Hematopoietic multipotent progenitor cell treated with erythropoietin and hydrocortisone succinate and interleukin-3 and kit ligand, for 8 days (in vitro differentiated cells): ENCODE data around the gene ERLEC1.
"Not testable (repeated sequence)": the region's sequence is repeated elsewhere in the genome, so short reads cannot be mapped to it uniquely, and the experiment has no call there.

Experiments used
- DNase-seq: peaks from one replicate; pipeline ENCODE4 v3.0.0-alpha.2; 2015

Gene ERLEC1

GRCh38 chr2:53786705-53787613, at the start of gene ERLEC1, which contains the start of gene ASB3:
Gene ERLEC1 (plus strand): TSS chr2:53787044. CDS start chr2:53787211, 167 bp downstream.
Gene ASB3 (minus strand): TSS chr2:53786953. CDS start chr2:53765572, 21,381 bp downstream.
- peak; percentile 87 for DNase-seq

- DNase-seq = no peak
Observed at GRCh38 chr2:53737091-53737490, 49.8 kb upstream of the ERLEC1 start.

- DNase-seq = no peak
Observed at GRCh38 chr2:53739032-53739431, 47.8 kb upstream of the ERLEC1 start.

GRCh38 chr2:53740170-53740569, 46.7 kb upstream of the ERLEC1 start:
- peak; percentile 46 for DNase-seq

- no peak for DNase-seq
Observed at GRCh38 chr2:53744395-53745065, 42.3 kb upstream of the ERLEC1 start.

GRCh38 chr2:53750041-53750768, 36.6 kb upstream of the ERLEC1 start:
- no peak for DNase-seq

- no peak for DNase-seq
Observed at GRCh38 chr2:53751728-53752127, 35.1 kb upstream of the ERLEC1 start.

- no peak for DNase-seq
Observed at GRCh38 chr2:53752385-53752784, 34.5 kb upstream of the ERLEC1 start.

- DNase-seq = no peak
Observed at GRCh38 chr2:53753041-53753440, 33.8 kb upstream of the ERLEC1 start.

GRCh38 chr2:53755121-53755520, 31.7 kb upstream of the ERLEC1 start:
- DNase-seq = peak; percentile 76

- DNase-seq = no peak
Observed at GRCh38 chr2:53756644-53757043, 30.2 kb upstream of the ERLEC1 start.

- DNase-seq = not testable (repeated sequence)
Observed at GRCh38 chr2:53757206-53757605, 29.6 kb upstream of the ERLEC1 start.

GRCh38 chr2:53765767-53766166, 21.1 kb upstream of the ERLEC1 start:
- DNase-seq = peak; percentile 60

- peak; percentile 90 for DNase-seq
Observed at GRCh38 chr2:53767405-53768241, 19.2 kb upstream of the ERLEC1 start, which contains the start of gene CHAC2. Gene CHAC2 (plus strand): TSS chr2:53767804. CDS start chr2:53767887, 83 bp downstream.

GRCh38 chr2:53768242-53768542, 18.7 kb upstream of the ERLEC1 start:
- DNase-seq = peak; percentile 70

- no peak for DNase-seq
Observed at GRCh38 chr2:53769318-53769945, 17.4 kb upstream of the ERLEC1 start.

GRCh38 chr2:53770264-53770663, 16.6 kb upstream of the ERLEC1 start:
- peak; percentile 77 for DNase-seq

GRCh38 chr2:53777134-53777533, 9.7 kb upstream of the ERLEC1 start:
- peak; percentile 14 for DNase-seq

- peak; percentile 55 for DNase-seq
Observed at GRCh38 chr2:53778536-53779162, 8.2 kb upstream of the ERLEC1 start.

GRCh38 chr2:53780056-53780455, 6.8 kb upstream of the ERLEC1 start:
- no peak for DNase-seq

GRCh38 chr2:53782676-53783075, 4.2 kb upstream of the ERLEC1 start:
- no peak for DNase-seq
